Neural progenitor cell (in vitro differentiated cells): Measurements from ENCODE around the gene C7orf25. TPM values are rescaled to one million over a fixed set of nuclear protein-coding genes. Genes with fewer than 3 reads are reported as not detected.

Experiments
- DNase-seq: peaks from one replicate; pipeline ENCODE4 v3.0.0-alpha.2; 2016; ENCODE audit warnings: low spot score
- H2AFZ ChIP-seq: fragments of 200-600 bp; sonication (generic); replicated peaks from 2 replicates; pipeline ENCODE4 v1.6.1; 2016; ENCODE audit warnings: antibody characterized with exemption
- H3F3A ChIP-seq: fragments of 200-600 bp; sonication (generic); 2 replicates; pipeline ENCODE4 v1.6.1; 2016; ENCODE audit warnings: antibody characterized with exemption, low read depth
- H3K27ac ChIP-seq: fragments of 200-600 bp; sonication (generic); 2 replicates; pipeline ENCODE4 v1.5.1; 2016; ENCODE audit warnings: mild to moderate bottlenecking
- H3K27me3 ChIP-seq: fragments of 200-600 bp; sonication (generic); 2 replicates; pipeline ENCODE4 v1.6.1; 2016; ENCODE audit warnings: mild to moderate bottlenecking, moderate library complexity
- H3K36me3 ChIP-seq: fragments of 200-600 bp; sonication (generic); 2 replicates; pipeline ENCODE4 v1.5.1; 2016
- H3K4me1 ChIP-seq: fragments of 200-600 bp; sonication (generic); 2 replicates; pipeline ENCODE4 v1.6.1; 2016; ENCODE audit warnings: mixed run types
- H3K4me2 ChIP-seq: fragments of 200-600 bp; sonication (generic); 2 replicates; pipeline ENCODE4 v1.6.1; 2016
- H3K4me3 ChIP-seq: fragments of 200-600 bp; sonication (generic); 2 replicates; pipeline ENCODE4 v1.5.1; 2016
- H3K79me2 ChIP-seq: fragments of 200-600 bp; sonication (generic); 2 replicates; pipeline ENCODE4 v1.6.1; 2016; ENCODE audit warnings: low read depth
- H3K9ac ChIP-seq: fragments of 200-600 bp; sonication (generic); 2 replicates; pipeline ENCODE4 v1.6.1; 2016
- H3K9me3 ChIP-seq: fragments of 200-600 bp; sonication (generic); 2 replicates; pipeline ENCODE4 v1.5.1; 2016; ENCODE audit warnings: low read depth
- H4K20me1 ChIP-seq: fragments of 200-600 bp; sonication (generic); 2 replicates; pipeline ENCODE4 v1.6.1; 2016; ENCODE audit warnings: low read depth
- H3K27ac Mint-ChIP-seq: 3 replicates; pipeline ENCODE4 v1.8.0; 2021; ENCODE audit warnings: mixed read lengths
- H3K27me3 Mint-ChIP-seq: 2 replicates; pipeline ENCODE4 v1.8.0; 2022; ENCODE audit warnings: low read depth, mild to moderate bottlenecking, inconsistent platforms, moderate library complexity, mixed read lengths; ENCODE audit not compliant: insufficient read depth
- H3K36me3 Mint-ChIP-seq: 3 replicates; pipeline ENCODE4 v1.8.0; 2021; ENCODE audit warnings: mixed read lengths
- H3K4me1 Mint-ChIP-seq: 3 replicates; pipeline ENCODE4 v1.8.0; 2021; ENCODE audit warnings: mixed read lengths
- H3K4me3 Mint-ChIP-seq: 3 replicates; pipeline ENCODE4 v1.8.0; 2021; ENCODE audit warnings: mild to moderate bottlenecking, moderate library complexity, mixed read lengths
- H3K9me3 Mint-ChIP-seq: 3 replicates; pipeline ENCODE4 v1.8.0; 2020; ENCODE audit warnings: mixed read lengths
- CTCF ChIP-seq: fragments of 200-600 bp; sonication (generic); IDR thresholded peaks from 2 replicates; pipeline ENCODE4 v1.5.1; 2017; ENCODE audit warnings: antibody characterized with exemption, mild to moderate bottlenecking
- EZH2 ChIP-seq: fragments of 200-600 bp; sonication (generic); IDR thresholded peaks from 2 replicates; pipeline ENCODE4 v1.6.1; 2017; ENCODE audit warnings: antibody characterized with exemption, mild to moderate bottlenecking, moderate library complexity
- EZH2phosphoT487 ChIP-seq: fragments of 200-600 bp; sonication (generic); IDR thresholded peaks from 2 replicates; pipeline ENCODE4 v1.6.1; 2017; ENCODE audit warnings: antibody characterized with exemption
- total RNA-seq: library from RNA; depleted of rRNA; stranded (reverse); fragments of >200 nt; gene quantifications from 2 replicates; pipeline ENCODE4 v1.2.3, GENCODE V29; 2015; ENCODE audit warnings: low replicate concordance

C7orf25 gene
- total RNA-seq, 1 donor from 2014 or later, result 6.4 TPM

DNA sequence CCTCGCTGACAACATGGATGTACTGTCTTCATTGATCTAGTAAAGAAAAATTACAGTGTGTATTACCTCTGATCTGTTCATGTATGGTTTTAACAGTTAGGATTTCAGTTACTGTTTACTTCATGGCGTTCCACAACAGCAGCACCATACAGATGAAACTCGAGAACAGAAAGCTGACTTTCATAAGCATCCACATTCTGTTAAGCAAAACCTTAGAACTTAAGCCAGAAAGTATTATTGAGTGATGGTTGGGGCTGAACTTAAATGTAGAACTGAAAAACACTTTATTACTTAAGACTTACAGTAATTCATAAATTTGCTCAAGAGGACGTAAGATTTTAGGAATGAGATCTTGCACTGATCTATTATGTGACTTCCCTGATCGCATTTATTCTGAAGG, 24.0 kb upstream of the C7orf25 start:
- Histone ChIP-seq H3K4me1 (peaks cover 2% of the 10 kb centered on the region), H3K4me3 (no peak overlapping the region), H3K9ac (no peak overlapping the region), H4K20me1 (peaks cover 8% of the 10 kb centered on the region), H3K4me2 (no peak overlapping the region), H2AFZ (no peak overlapping the region), H3F3A (peaks cover 14% of the 10 kb centered on the region), H3K36me3 (peaks cover 10% of the 10 kb centered on the region), H3K9me3 (no peaks in the 10 kb centered on the region), H3K27me3 (no peaks in the 10 kb centered on the region), H3K27ac (no peak overlapping the region), H3K79me2 (peaks cover 52% of the 10 kb centered on the region)
- TF ChIP-seq CTCF, result no peak
- no peak for TF ChIP-seq EZH2phosphoT487
- TF ChIP-seq EZH2, result no peak
- Mint-ChIP-seq H3K27me3 (peaks cover 2% of the 10 kb centered on the region), H3K36me3 (peaks cover 14% of the 10 kb centered on the region), H3K27ac (no peak overlapping the region), H3K9me3 (no peaks in the 10 kb centered on the region), H3K4me1 (peaks cover 11% of the 10 kb centered on the region), H3K4me3 (no peak overlapping the region)
- no peak for DNase-seq

GRCh38 chr7:42934291-42934690, 22.4 kb upstream of the C7orf25 start:
- H3K9me3 Mint-ChIP-seq, result no peaks in the 10 kb centered on the region
- H3K27me3 Mint-ChIP-seq, result peaks cover 2% of the 10 kb centered on the region
- Histone ChIP-seq H3K4me3 (no peak overlapping the region), H3K27ac (no peak overlapping the region), H4K20me1 (peaks cover 23% of the 10 kb centered on the region), H3K4me1 (peaks cover 15% of the 10 kb centered on the region), H3K36me3 (peaks cover 10% of the 10 kb centered on the region), H3K79me2 (peaks cover 67% of the 10 kb centered on the region), H2AFZ (no peak overlapping the region), H3K27me3 (no peaks in the 10 kb centered on the region), H3K9me3 (no peaks in the 10 kb centered on the region), H3F3A (peaks cover 6% of the 10 kb centered on the region), H3K4me2 (no peak overlapping the region), H3K9ac (no peak overlapping the region)
- peak overlapping the region; percentile 99 for H3K4me3 Mint-ChIP-seq
- H3K36me3 Mint-ChIP-seq, result peaks cover 11% of the 10 kb centered on the region
- no peak for DNase-seq
- no peak for TF ChIP-seq EZH2phosphoT487
- TF ChIP-seq EZH2, result no peak
- H3K4me1 Mint-ChIP-seq, result peaks cover 23% of the 10 kb centered on the region
- H3K27ac Mint-ChIP-seq, result no peak overlapping the region

GRCh38 chr7:42932811-42933591, 21.1 kb upstream of the C7orf25 start:
- H3K79me2 ChIP-seq, result peaks cover 80% of the 10 kb centered on the region
- H3K27ac ChIP-seq, result no peak overlapping the region
- H4K20me1 ChIP-seq, result peaks cover 36% of the 10 kb centered on the region

More at GRCh38 chr7:42932811-42933591, 21.1 kb upstream of the C7orf25 start:
- peaks cover 15% of the 10 kb centered on the region for H3K4me1 ChIP-seq
- peak overlapping the region; percentile 61 for H3K9ac ChIP-seq
- Mint-ChIP-seq H3K27me3 (peaks cover 2% of the 10 kb centered on the region), H3K36me3 (peaks cover 10% of the 10 kb centered on the region), H3K4me3 (peak overlapping the region; percentile 99), H3K4me1 (peaks cover 27% of the 10 kb centered on the region), H3K9me3 (no peaks in the 10 kb centered on the region), H3K27ac (peak overlapping the region; percentile 95)
- peak; percentile 77 for DNase-seq
- no peaks in the 10 kb centered on the region for H3K27me3 ChIP-seq
- H3K4me2 ChIP-seq, result peak overlapping the region; percentile 83
- no peaks in the 10 kb centered on the region for H3F3A ChIP-seq
- H3K36me3 ChIP-seq, result peaks cover 10% of the 10 kb centered on the region
- peak overlapping the region; percentile 83 for H2AFZ ChIP-seq
- H3K9me3 ChIP-seq, result no peaks in the 10 kb centered on the region
- TF ChIP-seq EZH2phosphoT487 (no peak), EZH2 (no peak), CTCF (no peak)
- H3K4me3 ChIP-seq, result peak overlapping the region; percentile 68
